ENCODE data around the gene SLC16A11.
"Not testable (repeated sequence)": the region's sequence is repeated elsewhere in the genome, so short reads cannot be mapped to it uniquely, and the experiment has no call there.

SLC16A11 gene

DNA sequence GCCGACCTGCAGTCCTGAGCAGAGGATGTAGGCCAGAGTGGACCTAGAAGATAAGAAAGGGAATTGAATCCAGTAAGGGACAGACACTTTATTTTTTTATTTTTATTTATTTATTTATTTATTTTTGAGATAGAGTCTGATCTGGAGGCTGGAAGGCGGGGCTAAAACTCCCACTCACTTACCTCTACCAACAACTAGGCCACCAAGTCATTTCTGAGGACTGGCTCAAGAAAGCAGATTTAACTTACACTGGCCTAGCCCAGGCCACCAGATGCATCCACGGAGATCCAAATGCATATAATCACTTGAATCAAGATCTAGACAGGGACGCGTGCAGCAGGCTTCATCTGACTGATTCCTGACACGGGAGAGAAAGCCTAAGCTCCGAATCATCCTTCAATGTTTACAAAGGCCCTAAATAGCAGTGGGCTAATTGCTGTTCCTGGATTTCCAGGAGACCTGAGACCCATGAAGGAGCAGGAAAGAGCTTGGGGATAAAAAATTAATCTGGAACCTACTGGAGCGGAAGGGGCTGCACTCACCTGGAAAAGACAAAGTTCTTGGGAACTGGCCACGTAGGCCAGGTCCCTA is 49.1 kb downstream of the SLC16A11 start (continued):
- TF ChIP-seq TSHZ2 (CRISPR knock-in tag; IDR thresholded peaks at IDR 0.05) (no peak), ZNF8 (CRISPR knock-in tag; IDR thresholded peaks at IDR 0.05) (no peak), CSDC2 (CRISPR knock-in tag; IDR thresholded peaks at IDR 0.05) (no peak), TCF4 (CRISPR knock-in tag; IDR thresholded peaks at IDR 0.05; ENCODE audit: borderline replicate concordance) (no peak)

GRCh38 chr17:6994118-6994598 is 49.7 kb downstream of the SLC16A11 start:
- no peak for ATAC-seq
- TF ChIP-seq, protein P1, sequence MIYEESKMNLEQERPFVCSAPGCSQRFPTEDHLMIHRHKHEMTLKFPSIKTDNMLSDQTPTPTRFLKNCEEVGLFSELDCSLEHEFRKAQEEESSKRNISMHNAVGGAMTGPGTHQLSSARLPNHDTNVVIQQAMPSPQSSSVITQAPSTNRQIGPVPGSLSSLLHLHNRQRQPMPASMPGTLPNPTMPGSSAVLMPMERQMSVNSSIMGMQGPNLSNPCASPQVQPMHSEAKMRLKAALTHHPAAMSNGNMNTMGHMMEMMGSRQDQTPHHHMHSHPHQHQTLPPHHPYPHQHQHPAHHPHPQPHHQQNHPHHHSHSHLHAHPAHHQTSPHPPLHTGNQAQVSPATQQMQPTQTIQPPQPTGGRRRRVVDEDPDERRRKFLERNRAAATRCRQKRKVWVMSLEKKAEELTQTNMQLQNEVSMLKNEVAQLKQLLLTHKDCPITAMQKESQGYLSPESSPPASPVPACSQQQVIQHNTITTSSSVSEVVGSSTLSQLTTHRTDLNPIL (CRISPR knock-in tag; IDR thresholded peaks at IDR 0.05; ENCODE audit: low read depth): no peak
- no peak for TF ChIP-seq CSRNP3 (CRISPR knock-in tag; IDR thresholded peaks at IDR 0.05)
- TF ChIP-seq ZNF8 (CRISPR knock-in tag; IDR thresholded peaks at IDR 0.05): no peak
- no peak for TF ChIP-seq OSR1 (CRISPR knock-in tag; IDR thresholded peaks at IDR 0.05)
- no peak for TF ChIP-seq ZFP30 (CRISPR knock-in tag; IDR thresholded peaks at IDR 0.05)
- TF ChIP-seq PATZ1 (CRISPR knock-in tag; IDR thresholded peaks at IDR 0.05; ENCODE audit: borderline replicate concordance): no peak
- TF ChIP-seq BACH2 (CRISPR knock-in tag; IDR thresholded peaks at IDR 0.05; ENCODE audit: borderline replicate concordance): no peak
- no peak for TF ChIP-seq ARNTL (CRISPR knock-in tag; IDR thresholded peaks at IDR 0.05; ENCODE audit: borderline replicate concordance, low read depth)
- no peak for TF ChIP-seq ESRRG (CRISPR knock-in tag; IDR thresholded peaks at IDR 0.05)
- no peak for TF ChIP-seq ZNF70 (CRISPR knock-in tag; IDR thresholded peaks at IDR 0.05)
- TF ChIP-seq SNAI2 (CRISPR knock-in tag; IDR thresholded peaks at IDR 0.05): no peak
- no peak for TF ChIP-seq GLIS3 (CRISPR knock-in tag; IDR thresholded peaks at IDR 0.05)
- no peak for TF ChIP-seq PPARA (CRISPR knock-in tag; IDR thresholded peaks at IDR 0.05; ENCODE audit: borderline replicate concordance)
- no peak for TF ChIP-seq TOX (CRISPR knock-in tag; IDR thresholded peaks at IDR 0.05; ENCODE audit: borderline replicate concordance)
- TF ChIP-seq TSHZ2 (CRISPR knock-in tag; IDR thresholded peaks at IDR 0.05): no peak

DNA sequence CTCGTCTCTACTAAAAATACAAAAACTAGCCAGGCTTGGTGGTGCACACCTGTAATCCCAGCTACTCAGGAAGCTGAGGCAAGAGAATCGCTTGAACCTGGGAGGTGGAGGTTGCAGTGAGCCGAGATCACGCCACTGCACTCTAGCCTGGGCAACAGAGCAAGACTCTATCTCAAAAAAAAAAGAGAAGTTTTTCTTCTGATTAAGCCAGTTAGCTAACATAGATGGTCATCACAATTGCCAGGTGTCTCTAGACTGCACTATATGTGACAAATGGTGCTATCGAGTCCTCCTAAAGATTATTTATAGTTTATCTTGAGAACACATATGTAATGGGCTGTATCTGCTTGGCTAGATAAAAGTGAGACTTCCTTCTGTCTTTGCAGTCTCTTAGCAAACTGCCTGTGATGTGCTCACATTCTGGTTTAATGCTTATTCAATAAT is 50.3 kb downstream of the SLC16A11 start:
- ATAC-seq: not testable (repeated sequence)
